Measurements from ENCODE around the gene KRTAP12-1.

GRCh38 chr21:44709426-44710293 is 27.7 kb upstream of the KRTAP12-1 start:
- TF ChIP-seq EZH2 (IDR thresholded peaks at IDR 0.05; ENCODE audit: insufficient read depth, poor library complexity, severe bottlenecking) (peak; percentile 76), EZH2phosphoT487 (IDR thresholded peaks at IDR 0.05; ENCODE audit: insufficient read depth, low read depth) (no peak)
